Gastrocnemius medialis (tissue), 4 donors: Measurements from ENCODE around the gene ATG2A. TPM values are rescaled to one million over a fixed set of nuclear protein-coding genes. Genes with fewer than 3 reads are reported as not detected.

Experiments
- ATAC-seq, 2 donors: fragments of 150-250 bp; one replicate each; pipeline ENCODE4 v1.9.1; 2016
- DNase-seq, 2 donors: peaks; one replicate each; pipeline ENCODE4 v3.0.0-alpha.2; 2019
- H3K27ac ChIP-seq, 4 donors: fragments of 200-600 bp; sonication (generic); 1 replicate in 1 of 4; 2 replicates in 3 of 4; pipeline ENCODE4 v1.5.1; 2016 to 2018; ENCODE audit warnings: mild to moderate bottlenecking in 2 of 4, moderate library complexity in 1 of 4
- H3K27me3 ChIP-seq, 3 donors: fragments of 200-600 bp; sonication (generic) in 2 of 3; 1 replicate in 1 of 3; 2 replicates in 2 of 3; pipeline versions ENCODE4 v1.5.1 to v1.6.0; 2016 to 2019; ENCODE audit warnings: mild to moderate bottlenecking in 1 of 3, moderate library complexity in 1 of 3
- H3K36me3 ChIP-seq, 2 donors: fragments of 200-600 bp; sonication (generic) in 1 of 2; one replicate each; pipeline ENCODE4 v1.5.1; 2017 to 2018
- H3K4me1 ChIP-seq, 2 donors: fragments of 200-600 bp; sonication (generic) in 1 of 2; one replicate each; pipeline ENCODE4 v1.5.1; 2016 to 2017; ENCODE audit warnings: mild to moderate bottlenecking in 2 of 2
- H3K4me3 ChIP-seq, 4 donors: fragments of 200-600 bp; sonication (generic) in 3 of 4; 1 replicate in 1 of 4; 2 replicates in 3 of 4; pipeline ENCODE4 v1.5.1; 2016 to 2019; ENCODE audit warnings: mild to moderate bottlenecking in 2 of 4
- H3K9me3 ChIP-seq, 3 donors: fragments of 200-600 bp; sonication (generic) in 2 of 3; 1 replicate in 1 of 3; 2 replicates in 2 of 3; pipeline ENCODE4 v1.5.1; 2016 to 2019
- POLR2A ChIP-seq, 2 donors: fragments of 450-650 bp; IDR thresholded peaks; one replicate each; pipeline ENCODE4 v1.6.1; 2017; ENCODE audit warnings: antibody characterized with exemption in 2 of 2, mild to moderate bottlenecking in 2 of 2, moderate library complexity in 2 of 2
- in situ Hi-C, 4 donors: fragments of 200-750 bp; cut with MboI; loops; one replicate each; pipeline versions ENCODE4 v1.15.0 to v1.8.0; 2017; ENCODE audit warnings: low sequenced_read_pairs in 4 of 4
- intact Hi-C: fragments of 100-400 bp; cut with DNase I; formaldehyde crosslinking; loops from one replicate; pipeline ENCODE4 v1.15.1; 2023; ENCODE audit warnings: low total_unique reads
- total RNA-seq, 4 donors: library from RNA; depleted of rRNA; stranded (reverse); fragments of >200 nt; gene quantifications; one replicate each; pipeline versions ENCODE4 v1.1.0 to v1.2.3, GENCODE V29; 2016
- TF ChIP-seq, protein P1 (sequence below), 5 experiments: fragments of 450-650 bp in 3 of 5; fragments of 200-600 bp in 2 of 5; sonication (generic) in 2 of 5; IDR thresholded peaks in 4 of 5; conservative IDR thresholded peaks in 1 of 5; 1 replicate in 4 of 5; 2 replicates in 1 of 5; pipeline ENCODE4 v1.5.1; 2016 to 2019; ENCODE audit warnings: antibody characterized with exemption in 5 of 5, mild to moderate bottlenecking in 3 of 5, moderate library complexity in 3 of 5

ATG2A gene
- total RNA-seq, 4 donors from 2014 or later: 10.7 to 97.5 (median 37.9) TPM

DNA sequence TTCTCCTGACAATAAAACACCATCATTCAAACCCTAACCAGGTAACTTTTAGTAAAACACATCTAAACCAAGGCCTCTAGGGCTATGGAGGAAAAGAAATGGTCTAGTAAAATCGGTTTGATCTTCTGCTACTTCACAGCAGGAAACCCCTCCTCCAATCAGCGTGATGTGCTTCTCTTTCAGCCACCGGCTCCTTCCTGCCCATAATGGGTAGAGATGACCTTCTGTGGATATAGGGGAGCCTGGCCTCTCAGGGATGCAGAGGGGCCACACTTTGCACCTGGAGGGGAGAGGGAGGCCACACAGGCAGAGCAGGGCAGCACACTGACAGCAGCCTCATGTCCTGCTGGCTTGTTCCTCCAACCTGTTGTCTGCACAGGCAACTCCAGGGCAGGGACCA is 45.5 kb downstream of the ATG2A start:
- in situ Hi-C loops (no loop called here), intact Hi-C loops (loop anchor here (10.0 kb wide), 1 partner anchor 627 kb away; the partner anchor contains the start of genes FKBP2 and PPP1R14B)
- Histone ChIP-seq H3K27me3 (no peaks in the 10 kb centered on the region), H3K4me3 (no peak overlapping the region), H3K9me3 (no peaks in the 10 kb centered on the region), H3K4me1 (peaks cover 71 to 73% of the 10 kb centered on the region in 2 donors), H3K27ac (peak overlapping the region; percentile 76 to 93 (median 82)), H3K36me3 (peaks cover 0 to 10% of the 10 kb centered on the region in 2 donors)
- DNase-seq (no peak), ATAC-seq (no peak)
- TF ChIP-seq, protein P1, sequence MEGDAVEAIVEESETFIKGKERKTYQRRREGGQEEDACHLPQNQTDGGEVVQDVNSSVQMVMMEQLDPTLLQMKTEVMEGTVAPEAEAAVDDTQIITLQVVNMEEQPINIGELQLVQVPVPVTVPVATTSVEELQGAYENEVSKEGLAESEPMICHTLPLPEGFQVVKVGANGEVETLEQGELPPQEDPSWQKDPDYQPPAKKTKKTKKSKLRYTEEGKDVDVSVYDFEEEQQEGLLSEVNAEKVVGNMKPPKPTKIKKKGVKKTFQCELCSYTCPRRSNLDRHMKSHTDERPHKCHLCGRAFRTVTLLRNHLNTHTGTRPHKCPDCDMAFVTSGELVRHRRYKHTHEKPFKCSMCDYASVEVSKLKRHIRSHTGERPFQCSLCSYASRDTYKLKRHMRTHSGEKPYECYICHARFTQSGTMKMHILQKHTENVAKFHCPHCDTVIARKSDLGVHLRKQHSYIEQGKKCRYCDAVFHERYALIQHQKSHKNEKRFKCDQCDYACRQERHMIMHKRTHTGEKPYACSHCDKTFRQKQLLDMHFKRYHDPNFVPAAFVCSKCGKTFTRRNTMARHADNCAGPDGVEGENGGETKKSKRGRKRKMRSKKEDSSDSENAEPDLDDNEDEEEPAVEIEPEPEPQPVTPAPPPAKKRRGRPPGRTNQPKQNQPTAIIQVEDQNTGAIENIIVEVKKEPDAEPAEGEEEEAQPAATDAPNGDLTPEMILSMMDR (IDR thresholded peaks at IDR 0.05 in 4 of 5, conservative IDR thresholded peaks at IDR 0.05 in 1 of 5): no peak
- TF ChIP-seq POLR2A (IDR thresholded peaks at IDR 0.05): no peak

DNA sequence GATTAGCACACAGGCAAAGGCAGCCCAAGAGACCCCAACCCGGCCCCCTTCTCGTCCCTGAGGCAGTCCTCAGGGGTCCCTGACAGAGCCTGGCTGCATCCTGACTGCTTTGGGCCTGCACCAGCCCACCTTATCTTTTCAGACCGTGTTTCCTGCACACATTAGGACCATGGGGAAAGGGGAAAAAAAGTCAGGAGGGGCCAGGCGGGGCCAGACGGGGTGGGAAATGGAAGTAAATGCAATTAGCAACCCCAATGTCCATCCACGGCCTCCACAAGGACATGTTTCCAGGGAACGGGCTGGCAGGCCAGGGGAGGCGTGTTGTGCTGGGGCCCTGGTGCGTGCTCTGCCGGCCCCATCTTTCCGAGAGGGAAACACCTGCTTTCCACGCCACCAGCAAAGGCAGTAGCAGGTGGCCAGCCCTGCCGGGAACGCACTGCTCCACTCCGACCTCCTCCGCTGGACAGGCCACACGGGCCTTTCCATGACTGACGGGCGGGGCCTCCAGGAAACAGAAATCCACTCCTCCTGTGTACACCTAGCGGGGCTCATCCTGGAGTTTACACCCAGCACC is 46.0 kb downstream of the ATG2A start:
- intact Hi-C loops (loop anchor here (10.0 kb wide), 1 partner anchor 626 kb away; the partner anchor contains the start of genes FKBP2 and PPP1R14B), in situ Hi-C loops (no loop called here)
- H3K36me3 ChIP-seq: peaks cover 0 to 10% of the 10 kb centered on the region in 2 donors
- no peak for ATAC-seq
- no peak for TF ChIP-seq POLR2A (IDR thresholded peaks at IDR 0.05)
- peak overlapping the region; percentile 76 to 93 (median 82) for H3K27ac ChIP-seq
- H3K4me3 ChIP-seq: peak overlapping the region in 3 of 4 donors; percentile 17 to 27 (median 22)
- no peaks in the 10 kb centered on the region for H3K9me3 ChIP-seq
- no peak for DNase-seq
- no peaks in the 10 kb centered on the region for H3K27me3 ChIP-seq
- peaks cover 71% of the 10 kb centered on the region in 2 donors for H3K4me1 ChIP-seq

DNA sequence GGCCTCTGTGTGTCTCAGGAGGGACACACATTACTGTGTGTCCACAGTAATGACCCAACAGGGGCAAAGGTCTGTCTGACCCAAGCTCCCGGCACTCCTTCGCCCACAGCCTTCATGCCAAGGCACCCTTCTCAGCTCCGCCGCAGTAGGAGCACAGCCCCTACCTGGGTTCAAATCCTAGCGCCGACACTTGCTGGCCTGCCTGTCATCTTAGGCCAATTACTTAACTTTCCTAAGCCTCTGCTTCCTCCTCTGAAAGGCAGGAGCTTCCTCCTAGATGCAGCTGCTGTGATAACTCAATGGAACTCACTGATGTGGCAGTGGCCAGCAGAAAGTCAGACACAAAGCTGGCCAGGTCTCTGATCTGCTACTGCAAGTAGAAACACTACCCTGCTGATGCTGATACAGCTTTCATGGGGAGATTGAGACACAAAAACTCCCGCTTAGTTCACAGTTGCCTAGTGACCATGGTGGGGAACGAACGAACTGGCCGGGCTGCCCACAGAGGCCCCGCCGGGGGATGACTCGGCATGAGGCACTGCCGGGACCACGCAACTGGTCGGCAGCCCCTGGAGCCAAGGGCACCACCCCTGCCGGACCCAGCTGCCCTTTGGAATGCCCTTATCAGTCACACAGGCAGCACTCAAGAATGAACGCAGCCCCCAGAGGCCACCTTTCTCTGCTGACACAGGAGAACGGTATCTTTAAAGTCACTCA is 46.7 kb downstream of the ATG2A start:
- Histone ChIP-seq H3K4me3 (peak overlapping the region in 3 of 4 donors; percentile 17 to 27 (median 22)), H3K9me3 (no peaks in the 10 kb centered on the region), H3K27ac (peak overlapping the region; percentile 76 to 93 (median 82)), H3K27me3 (no peaks in the 10 kb centered on the region), H3K36me3 (peaks cover 0 to 10% of the 10 kb centered on the region in 2 donors), H3K4me1 (peaks cover 69 to 71% of the 10 kb centered on the region in 2 donors)
- in situ Hi-C loops: no loop called here
- intact Hi-C loops: loop anchor here (10.0 kb wide), 1 partner anchor 626 kb away; the partner anchor contains the start of genes FKBP2 and PPP1R14B
- TF ChIP-seq, protein P1 (IDR thresholded peaks at IDR 0.05 in 4 of 5, conservative IDR thresholded peaks at IDR 0.05 in 1 of 5): no peak
- TF ChIP-seq POLR2A (IDR thresholded peaks at IDR 0.05): no peak
- ATAC-seq (peak; percentile 46 to 78), DNase-seq (peak in 1 of 2 donors; percentile 76)

DNA sequence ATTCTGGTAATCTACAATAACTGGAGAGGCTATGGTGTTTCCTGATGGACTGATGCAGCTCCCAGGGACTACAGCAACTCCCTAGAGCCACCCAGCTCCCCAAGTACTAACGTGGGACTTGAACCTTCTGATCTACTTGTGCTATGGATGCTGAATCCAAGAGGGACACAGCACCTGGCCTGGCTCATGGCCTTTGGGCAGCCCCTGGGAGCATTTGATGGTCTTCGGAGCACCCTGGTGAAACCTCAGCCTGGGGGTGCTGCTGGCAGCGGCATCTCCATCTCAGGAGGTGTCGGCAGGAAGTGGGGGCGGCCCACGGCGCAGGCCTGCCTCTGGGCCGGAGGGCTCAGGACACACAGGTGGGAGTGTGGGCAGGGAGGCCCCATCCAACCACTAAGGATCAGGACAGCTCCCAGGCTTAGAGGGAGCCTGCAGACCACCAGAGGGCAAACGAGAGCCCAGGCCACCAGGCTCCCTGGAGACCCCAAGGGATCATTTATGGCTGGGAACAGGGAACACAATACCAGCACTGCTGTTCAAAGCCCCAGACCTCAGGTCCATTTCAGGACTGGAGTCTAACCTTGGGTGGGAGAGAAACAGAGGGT is 47.3 kb downstream of the ATG2A start:
- H3K27ac ChIP-seq: peak overlapping the region; percentile 76 to 93 (median 82)
- intact Hi-C loops: loop anchor here (10.0 kb wide), 1 partner anchor 625 kb away; the partner anchor contains the start of genes FKBP2 and PPP1R14B
- DNase-seq (no peak), ATAC-seq (no peak)
- H3K4me3 ChIP-seq: peak overlapping the region in 2 of 4 donors; percentile 16 to 21
- no peak for TF ChIP-seq POLR2A (IDR thresholded peaks at IDR 0.05)
- TF ChIP-seq, protein P1 (IDR thresholded peaks at IDR 0.05 in 4 of 5, conservative IDR thresholded peaks at IDR 0.05 in 1 of 5): peak in 3 of 5 experiments; percentile 36 to 51 (median 37)
- peaks cover 0 to 10% of the 10 kb centered on the region in 2 donors for H3K36me3 ChIP-seq
- in situ Hi-C loops: no loop called here
- no peaks in the 10 kb centered on the region for H3K9me3 ChIP-seq
- H3K4me1 ChIP-seq: peaks cover 70 to 71% of the 10 kb centered on the region in 2 donors
- no peaks in the 10 kb centered on the region for H3K27me3 ChIP-seq
